ENCODE results near the gene ZNF580. TPM values are rescaled to one million over a fixed set of nuclear protein-coding genes. Genes with fewer than 3 reads are reported as not detected.

ZNF580 gene
- total and polyA plus RNA-seq, 2 of the 13 experiments (the other 11 are each of a cell fraction or from before 2014, with no cell fraction given): 4.4 to 6.0 TPM

GRCh38 chr19:55673889-55674288 is 33.1 kb downstream of the ZNF580 start (continued):
- no peak for TF ChIP-seq ZC3H4 (CRISPR knock-in tag; IDR thresholded peaks at IDR 0.05; ENCODE audit: borderline replicate concordance)

DNA sequence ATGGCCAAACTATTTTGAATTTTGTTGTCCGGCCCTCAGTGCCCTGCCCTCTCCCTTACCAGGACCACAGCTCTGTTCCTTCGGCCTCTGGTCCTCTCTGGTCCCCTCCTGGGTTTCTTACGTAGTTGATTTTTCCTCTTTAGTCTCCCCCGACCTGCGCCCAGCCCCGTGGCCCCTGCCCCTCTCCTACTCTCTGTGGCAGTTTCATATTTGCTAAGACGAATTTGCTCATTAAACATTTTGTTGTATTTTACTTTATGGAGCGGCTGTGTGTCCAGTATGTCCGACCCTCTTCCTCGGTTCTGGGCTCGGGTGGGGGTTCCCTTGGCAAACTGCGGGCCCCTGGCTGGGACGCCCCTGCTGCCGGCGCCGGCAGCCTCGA is 33.6 kb downstream of the ZNF580 start:
- no peak for FAIRE-seq
- H3K36me3 ChIP-seq (replicated peaks in 1 of 2; ENCODE audit: control insufficient read depth in 1 of 2, insufficient read depth in 2 of 2, low read length in 2 of 2): peaks cover 26 to 48% of the 10 kb centered on the region in 2 experiments; a peak in 4 of 5 replicates
- in situ Hi-C loops (cut with HindIII; ENCODE audit: extremely low pct_ligation_motif_present, low pct_unique_long_range_greater_than_20kb): no loop called here

More for the DNA sequence above, 33.6 kb downstream of the ZNF580 start:
- DNase-seq (ENCODE audit: low spot score) (no peak), ATAC-seq (no peak; the same call in 2 of the 3 replicates)
- Histone ChIP-seq H3K27ac (ENCODE audit: extremely low read length, insufficient read depth, low read length) (peak overlapping the region; percentile 52), H3K4me1 (ENCODE audit: insufficient read depth, low read length) (peaks cover 40% of the 10 kb centered on the region), H3K4me2 (ENCODE audit: low read depth, low read length) (peak overlapping the region; percentile 58), H4K20me1 (ENCODE audit: insufficient read depth, low read length) (peaks cover 27% of the 10 kb centered on the region), H3K79me2 (ENCODE audit: insufficient read depth, low read length) (peaks cover 74% of the 10 kb centered on the region), H2AFZ (ENCODE audit: low read length) (no peak overlapping the region), H3K9ac (ENCODE audit: insufficient read depth, low read depth, low read length) (peak overlapping the region; percentile 94; the same call in 1 of the 2 replicates), H3K4me3 (replicated peaks in 1 of 3; ENCODE audit: insufficient read depth in 1 of 3, low read depth in 2 of 3, low read length in 3 of 3) (peak overlapping the region; percentile 38 to 89 (median 89); a peak in 5 of 6 replicates), H3K9me3 (ENCODE audit: low read length) (no peaks in the 10 kb centered on the region), H3K27me3 (ENCODE audit: control insufficient read depth in 1 of 2, insufficient read depth in 2 of 2, low read length in 2 of 2) (no peaks in the 10 kb centered on the region; a peak in 1 of 5 replicates)
- 48% methylated on average over 17 of the region's 17 CpGs for WGBS (ENCODE audit: low lambda C conversion rate)
- no peak for TF ChIP-seq POLR2AphosphoS5 (IDR thresholded peaks at IDR 0.05; ENCODE audit: low read depth, low read length)
- no peak for TF ChIP-seq ZNF292 (CRISPR knock-in tag; IDR thresholded peaks at IDR 0.05; ENCODE audit: borderline replicate concordance, low read depth)
- no peak for TF ChIP-seq SP4 (CRISPR knock-in tag; IDR thresholded peaks at IDR 0.05)
- TF ChIP-seq, protein P1, sequence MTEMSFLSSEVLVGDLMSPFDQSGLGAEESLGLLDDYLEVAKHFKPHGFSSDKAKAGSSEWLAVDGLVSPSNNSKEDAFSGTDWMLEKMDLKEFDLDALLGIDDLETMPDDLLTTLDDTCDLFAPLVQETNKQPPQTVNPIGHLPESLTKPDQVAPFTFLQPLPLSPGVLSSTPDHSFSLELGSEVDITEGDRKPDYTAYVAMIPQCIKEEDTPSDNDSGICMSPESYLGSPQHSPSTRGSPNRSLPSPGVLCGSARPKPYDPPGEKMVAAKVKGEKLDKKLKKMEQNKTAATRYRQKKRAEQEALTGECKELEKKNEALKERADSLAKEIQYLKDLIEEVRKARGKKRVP (CRISPR knock-in tag; IDR thresholded peaks at IDR 0.05): 0 out of 4 replicates have a peak, but pooled peaks of 1 of the 2 experiments have one; percentile 9
- TF ChIP-seq ZFP36L2 (CRISPR knock-in tag; IDR thresholded peaks at IDR 0.05): no peak
- BruUV-seq (replicated peaks): no TSS peak
- CTCF ChIA-PET (ENCODE audit: low intra/inter-chr PET ratio, low total read pairs): no interaction called here
- intact Hi-C loops (cut with micrococcal nuclease; ENCODE audit: unreplicated experiment): no loop called here
- POLR2A ChIA-PET: interaction anchor here (1.3 to 1.5 kb wide), 2 partner anchors 9 to 20 kb away, joined by 4 to 7 read pairs; partner anchors contain the start of gene U2AF2
